HEK293 (cell line): ENCODE results near the gene GNAS-AS1.

Experiments used
- BCL11A ChIP-seq: fragments of 450-650 bp; formaldehyde crosslinking; IDR thresholded peaks from 2 replicates; pipeline ENCODE4 v1.5.1; 2016; ENCODE audit warnings: low read depth, missing biosample characterization, missing genetic modification characterization
- KLF9 ChIP-seq: fragments of 450-650 bp; formaldehyde crosslinking; IDR thresholded peaks from 2 replicates; pipeline ENCODE4 v1.5.1; 2016; ENCODE audit warnings: missing biosample characterization, missing genetic modification characterization, low read depth
- ZFHX2 ChIP-seq: fragments of 450-650 bp; formaldehyde crosslinking; conservative IDR thresholded peaks from 2 replicates; pipeline ENCODE4 v1.5.1; 2016; ENCODE audit warnings: missing biosample characterization, missing genetic modification characterization
- ZNF133 ChIP-seq: fragments of 450-650 bp; formaldehyde crosslinking; IDR thresholded peaks from 2 replicates; pipeline ENCODE4 v1.5.1; 2016; ENCODE audit warnings: missing biosample characterization, missing genetic modification characterization
- ZNF274 ChIP-seq, 2 experiments: fragments of 200-500 bp in 1 of 2; fragments of 450-650 bp in 1 of 2; sonication (Bioruptor generic) in 1 of 2; formaldehyde crosslinking in 1 of 2; IDR thresholded peaks; 2 replicates each; pipeline versions ENCODE4 v1.5.1 to v1.6.1; 2014 to 2016; ENCODE audit warnings: borderline replicate concordance in 1 of 2, inconsistent platforms in 1 of 2, low read length in 1 of 2, missing biosample characterization in 1 of 2, missing genetic modification characterization in 1 of 2
- TF ChIP-seq, protein P1 (sequence below): fragments of 450-650 bp; formaldehyde crosslinking; IDR thresholded peaks from 2 replicates; pipeline ENCODE4 v1.5.1; 2016; ENCODE audit warnings: missing biosample characterization, missing genetic modification characterization
- TF ChIP-seq, protein P2 (sequence below): fragments of 450-650 bp; IDR thresholded peaks from 2 replicates; pipeline ENCODE4 v1.5.1; 2018; ENCODE audit warnings: missing biosample characterization, mild to moderate bottlenecking, missing genetic modification characterization

DNA sequence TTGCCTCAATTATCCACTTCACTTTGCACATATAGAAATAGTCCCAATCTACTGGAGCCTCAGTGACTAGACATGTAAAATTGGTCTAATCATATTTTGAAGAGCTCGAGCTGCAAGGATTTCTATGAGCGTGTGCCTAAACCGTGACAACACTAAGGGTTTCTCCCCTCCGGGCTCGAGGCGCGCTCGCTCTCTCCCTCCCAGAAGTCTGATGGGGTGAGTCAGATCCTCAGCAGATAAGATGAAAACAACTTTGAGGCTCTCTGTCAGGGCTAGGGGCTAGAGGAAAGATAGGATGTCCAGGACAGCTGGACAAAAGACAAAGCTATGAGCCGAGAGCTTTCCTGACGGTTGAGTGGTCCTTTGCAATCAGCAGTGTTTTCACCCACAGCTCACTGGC is 16.8 kb downstream of the GNAS-AS1 start:
- TF ChIP-seq ZNF133 (no peak), ZFHX2 (no peak), ZNF274 (IDR thresholded peaks at IDR 0.05; ENCODE audit: low read length) (no peak), ZNF274 (tag by site-specific recombination; IDR thresholded peaks at IDR 0.05; ENCODE audit: borderline replicate concordance) (no peak), KLF9 (tag by site-specific recombination) (no peak), BCL11A (tag by site-specific recombination) (no peak)
- TF ChIP-seq, protein P1, sequence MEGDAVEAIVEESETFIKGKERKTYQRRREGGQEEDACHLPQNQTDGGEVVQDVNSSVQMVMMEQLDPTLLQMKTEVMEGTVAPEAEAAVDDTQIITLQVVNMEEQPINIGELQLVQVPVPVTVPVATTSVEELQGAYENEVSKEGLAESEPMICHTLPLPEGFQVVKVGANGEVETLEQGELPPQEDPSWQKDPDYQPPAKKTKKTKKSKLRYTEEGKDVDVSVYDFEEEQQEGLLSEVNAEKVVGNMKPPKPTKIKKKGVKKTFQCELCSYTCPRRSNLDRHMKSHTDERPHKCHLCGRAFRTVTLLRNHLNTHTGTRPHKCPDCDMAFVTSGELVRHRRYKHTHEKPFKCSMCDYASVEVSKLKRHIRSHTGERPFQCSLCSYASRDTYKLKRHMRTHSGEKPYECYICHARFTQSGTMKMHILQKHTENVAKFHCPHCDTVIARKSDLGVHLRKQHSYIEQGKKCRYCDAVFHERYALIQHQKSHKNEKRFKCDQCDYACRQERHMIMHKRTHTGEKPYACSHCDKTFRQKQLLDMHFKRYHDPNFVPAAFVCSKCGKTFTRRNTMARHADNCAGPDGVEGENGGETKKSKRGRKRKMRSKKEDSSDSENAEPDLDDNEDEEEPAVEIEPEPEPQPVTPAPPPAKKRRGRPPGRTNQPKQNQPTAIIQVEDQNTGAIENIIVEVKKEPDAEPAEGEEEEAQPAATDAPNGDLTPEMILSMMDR (tag by site-specific recombination), result no peak
- TF ChIP-seq, protein P2, sequence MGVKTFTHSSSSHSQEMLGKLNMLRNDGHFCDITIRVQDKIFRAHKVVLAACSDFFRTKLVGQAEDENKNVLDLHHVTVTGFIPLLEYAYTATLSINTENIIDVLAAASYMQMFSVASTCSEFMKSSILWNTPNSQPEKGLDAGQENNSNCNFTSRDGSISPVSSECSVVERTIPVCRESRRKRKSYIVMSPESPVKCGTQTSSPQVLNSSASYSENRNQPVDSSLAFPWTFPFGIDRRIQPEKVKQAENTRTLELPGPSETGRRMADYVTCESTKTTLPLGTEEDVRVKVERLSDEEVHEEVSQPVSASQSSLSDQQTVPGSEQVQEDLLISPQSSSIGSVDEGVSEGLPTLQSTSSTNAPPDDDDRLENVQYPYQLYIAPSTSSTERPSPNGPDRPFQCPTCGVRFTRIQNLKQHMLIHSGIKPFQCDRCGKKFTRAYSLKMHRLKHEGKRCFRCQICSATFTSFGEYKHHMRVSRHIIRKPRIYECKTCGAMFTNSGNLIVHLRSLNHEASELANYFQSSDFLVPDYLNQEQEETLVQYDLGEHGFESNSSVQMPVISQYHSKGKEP (tag by site-specific recombination), result no peak
